HEK293 (cell line): ENCODE measurements around the gene TSPO2.
"Not testable (repeated sequence)": the region's sequence is repeated elsewhere in the genome, so short reads cannot be mapped to it uniquely, and the experiment has no call there.

Source experiments
- CTCF ChIP-seq: fragments of 450-650 bp; formaldehyde crosslinking; IDR thresholded peaks from 2 replicates; pipeline ENCODE4 v1.5.1; 2016; ENCODE audit warnings: missing biosample characterization, missing genetic modification characterization
- PATZ1 ChIP-seq: fragments of 450-650 bp; formaldehyde crosslinking; IDR thresholded peaks from 2 replicates; pipeline ENCODE4 v1.5.1; 2016; ENCODE audit warnings: missing biosample characterization, missing genetic modification characterization
- ZBTB1 ChIP-seq: fragments of 450-650 bp; formaldehyde crosslinking; IDR thresholded peaks from 2 replicates; pipeline ENCODE4 v1.5.1; 2016; ENCODE audit warnings: missing biosample characterization, missing genetic modification characterization
- ZBTB21 ChIP-seq: fragments of 450-650 bp; formaldehyde crosslinking; IDR thresholded peaks from 2 replicates; pipeline ENCODE4 v1.5.1; 2017; ENCODE audit warnings: missing biosample characterization, missing genetic modification characterization
- ZFP3 ChIP-seq: fragments of 450-650 bp; formaldehyde crosslinking; IDR thresholded peaks from 2 replicates; pipeline ENCODE4 v1.5.1; 2016; ENCODE audit warnings: low read depth, missing biosample characterization, missing genetic modification characterization
- ZNF114 ChIP-seq: fragments of 450-650 bp; formaldehyde crosslinking; IDR thresholded peaks from 2 replicates; pipeline ENCODE4 v1.5.0; 2017; ENCODE audit warnings: missing biosample characterization, missing genetic modification characterization
- ZNF155 ChIP-seq: fragments of 450-650 bp; formaldehyde crosslinking; IDR thresholded peaks from 2 replicates; pipeline ENCODE4 v1.5.1; 2016; ENCODE audit warnings: missing biosample characterization, missing genetic modification characterization
- ZNF292 ChIP-seq: fragments of 450-650 bp; formaldehyde crosslinking; IDR thresholded peaks from 2 replicates; pipeline ENCODE4 v1.5.1; 2016; ENCODE audit warnings: low read depth, missing biosample characterization, missing genetic modification characterization, borderline replicate concordance
- ZNF350 ChIP-seq: fragments of 450-650 bp; formaldehyde crosslinking; IDR thresholded peaks from 2 replicates; pipeline ENCODE4 v1.5.0; 2017; ENCODE audit warnings: missing biosample characterization, mild to moderate bottlenecking, missing genetic modification characterization
- ZNF510 ChIP-seq: fragments of 450-650 bp; formaldehyde crosslinking; IDR thresholded peaks from 2 replicates; pipeline ENCODE4 v1.5.1; 2018; ENCODE audit warnings: mild to moderate bottlenecking, missing genetic modification characterization, missing biosample characterization; ENCODE audit not compliant: insufficient replicate concordance
- ZNF571 ChIP-seq: fragments of 450-650 bp; formaldehyde crosslinking; IDR thresholded peaks from 2 replicates; pipeline ENCODE4 v1.5.0; 2017; ENCODE audit warnings: missing biosample characterization, missing genetic modification characterization
- ZNF585B ChIP-seq: fragments of 450-650 bp; formaldehyde crosslinking; IDR thresholded peaks from 2 replicates; pipeline ENCODE4 v1.5.1; 2016; ENCODE audit warnings: missing biosample characterization, missing genetic modification characterization
- ZNF704 ChIP-seq: fragments of 450-650 bp; formaldehyde crosslinking; IDR thresholded peaks from 2 replicates; pipeline ENCODE4 v1.5.1; 2016; ENCODE audit warnings: missing biosample characterization, missing genetic modification characterization
- ZNF830 ChIP-seq: fragments of 450-650 bp; IDR thresholded peaks from 2 replicates; pipeline ENCODE4 v1.5.0; 2018; ENCODE audit warnings: missing biosample characterization, missing genetic modification characterization, low read depth, mild to moderate bottlenecking, moderate library complexity

- TF ChIP-seq CTCF; ZBTB21 (tag by site-specific recombination); ZNF155; ZNF830 (tag by site-specific recombination); ZBTB1 (tag by site-specific recombination); PATZ1 (tag by site-specific recombination); ZNF704; ZNF585B (tag by site-specific recombination); ZNF114 (tag by site-specific recombination); ZNF292 (tag by site-specific recombination); ZNF350 (tag by site-specific recombination); ZNF571; ZFP3 (tag by site-specific recombination); ZNF510 (tag by site-specific recombination): not testable (repeated sequence)
These were observed 26.4 kb upstream of the TSPO2 start for GRCh38 chr6:41015860-41016259.
